ENCODE data around the gene AGPAT4.

- TF ChIP-seq CTCF (IDR thresholded peaks at IDR 0.05 in 4 of 5, conservative IDR thresholded peaks at IDR 0.05 in 1 of 5) (no peak), POLR2A (IDR thresholded peaks at IDR 0.05) (no peak)
Observed at GRCh38 chr6:161198176-161198575, 75.7 kb downstream of the AGPAT4 start.
